Esophagus muscularis mucosa (tissue), 4 donors: ENCODE results near the gene SEMA4B.

Experiments
- EP300 ChIP-seq: sonication (generic); formaldehyde crosslinking; IDR thresholded peaks from one replicate; pipeline ENCODE4 v1.6.1; 2017; ENCODE audit warnings: antibody characterized with exemption
- POLR2A ChIP-seq: fragments of 450-650 bp; IDR thresholded peaks from one replicate; pipeline ENCODE4 v1.6.1; 2017; ENCODE audit warnings: antibody characterized with exemption, moderate library complexity, mild to moderate bottlenecking, low read depth
- POLR2AphosphoS5 ChIP-seq, 2 donors: sonication (generic); formaldehyde crosslinking; IDR thresholded peaks; one replicate each; pipeline ENCODE4 v1.6.1; 2017; ENCODE audit warnings: antibody characterized with exemption in 2 of 2
- TF ChIP-seq, protein P1 (sequence below), 3 experiments: fragments of 200-600 bp in 2 of 3; fragments of 450-650 bp in 1 of 3; sonication (generic) in 2 of 3; IDR thresholded peaks; one replicate each; pipeline ENCODE4 v1.5.1; 2017 to 2019; ENCODE audit warnings: antibody characterized with exemption in 3 of 3, mild to moderate bottlenecking in 2 of 3, moderate library complexity in 1 of 3

DNA sequence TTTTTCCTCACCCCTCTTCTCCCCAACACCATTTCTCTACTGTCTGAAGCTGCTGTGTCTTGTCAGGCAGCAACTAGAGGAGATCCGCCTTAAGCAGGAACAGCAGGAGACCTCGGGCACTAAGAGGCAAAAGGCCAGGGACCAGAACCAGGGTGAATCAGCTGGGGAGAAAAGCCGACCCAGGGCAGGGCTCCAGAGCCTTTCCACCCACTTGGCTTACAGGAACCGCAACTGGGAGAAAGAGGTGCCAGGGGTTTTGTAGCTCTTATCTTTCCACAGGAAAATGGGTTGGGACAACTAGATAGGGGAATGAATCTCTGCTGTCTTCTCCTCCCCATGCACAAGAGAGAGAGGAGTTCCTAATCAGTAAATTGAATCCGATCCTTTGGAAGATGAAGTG, 61.3 kb downstream of the SEMA4B start:
- no peak for TF ChIP-seq POLR2AphosphoS5 (IDR thresholded peaks at IDR 0.05)
- no peak for TF ChIP-seq POLR2A
- TF ChIP-seq, protein P1, sequence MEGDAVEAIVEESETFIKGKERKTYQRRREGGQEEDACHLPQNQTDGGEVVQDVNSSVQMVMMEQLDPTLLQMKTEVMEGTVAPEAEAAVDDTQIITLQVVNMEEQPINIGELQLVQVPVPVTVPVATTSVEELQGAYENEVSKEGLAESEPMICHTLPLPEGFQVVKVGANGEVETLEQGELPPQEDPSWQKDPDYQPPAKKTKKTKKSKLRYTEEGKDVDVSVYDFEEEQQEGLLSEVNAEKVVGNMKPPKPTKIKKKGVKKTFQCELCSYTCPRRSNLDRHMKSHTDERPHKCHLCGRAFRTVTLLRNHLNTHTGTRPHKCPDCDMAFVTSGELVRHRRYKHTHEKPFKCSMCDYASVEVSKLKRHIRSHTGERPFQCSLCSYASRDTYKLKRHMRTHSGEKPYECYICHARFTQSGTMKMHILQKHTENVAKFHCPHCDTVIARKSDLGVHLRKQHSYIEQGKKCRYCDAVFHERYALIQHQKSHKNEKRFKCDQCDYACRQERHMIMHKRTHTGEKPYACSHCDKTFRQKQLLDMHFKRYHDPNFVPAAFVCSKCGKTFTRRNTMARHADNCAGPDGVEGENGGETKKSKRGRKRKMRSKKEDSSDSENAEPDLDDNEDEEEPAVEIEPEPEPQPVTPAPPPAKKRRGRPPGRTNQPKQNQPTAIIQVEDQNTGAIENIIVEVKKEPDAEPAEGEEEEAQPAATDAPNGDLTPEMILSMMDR (IDR thresholded peaks at IDR 0.05): no peak
- TF ChIP-seq EP300: no peak
